HepG2 (cell line): ENCODE data around the gene ACAA2. TPM values are rescaled to one million over a fixed set of nuclear protein-coding genes. Genes with fewer than 3 reads are reported as not detected.

Source experiments
- ATAC-seq: fragments of 200-7000 bp; cut with Tn5 transposase; 3 replicates; pipeline ENCODE4 v1.9.1; 2020; ENCODE audit warnings: mild to moderate bottlenecking, moderate library complexity
- BruUV-seq: library from RNA; stranded (reverse); fragments of 400-500 nt; replicated peaks from 2 replicates; lab custom pipeline; 2021; lab: Mats Ljungman, UMichigan
- CTCF ChIA-PET: fragments of 300-600 bp; formaldehyde crosslinking; extraction: SDS; loops from one replicate; lab custom pipeline; 2021; ENCODE audit warnings: low total read pairs, inconsistent platforms, low intra/inter-chr PET ratio; lab: Yijun Ruan, JAX
- POLR2A ChIA-PET: fragments of 350-600 bp; sonication (Branson Sonifier 250); formaldehyde crosslinking; loops from one replicate; lab custom pipeline; 2020; ENCODE audit warnings: antibody characterized with exemption, inconsistent platforms; lab: Yijun Ruan, JAX
- DNase-seq: peaks from one replicate; pipeline ENCODE4 v3.0.0-alpha.2; 2015; ENCODE audit warnings: low spot score
- FAIRE-seq: peaks from 3 replicates; lab custom pipeline; 2011; peaks lifted over from hg19 to GRCh38; lab: Jason Lieb, UNC
- H2AFZ ChIP-seq: one replicate; pipeline ENCODE4 v1.6.1; 2011; ENCODE audit warnings: low read length, inconsistent platforms
- H3K27ac ChIP-seq: fragments of 300-600 bp; 3 replicates; pipeline ENCODE4 v1.8.0; 2011; ENCODE audit warnings: mixed run types, mild to moderate bottlenecking, mixed read lengths, low read length, inconsistent platforms; ENCODE audit not compliant: insufficient read depth; ENCODE audit errors: extremely low read length
- H3K27me3 ChIP-seq, 2 experiments: fragments of 200-600 bp in 1 of 2; 2 replicates in 1 of 2; 3 replicates in 1 of 2; pipeline versions ENCODE4 v1.6.0 to v1.8.0; 2011; ENCODE audit warnings: low read length in 2 of 2, mild to moderate bottlenecking in 2 of 2, moderate library complexity in 2 of 2, inconsistent platforms in 1 of 2; ENCODE audit not compliant: insufficient read depth in 2 of 2, control insufficient read depth in 1 of 2
- H3K36me3 ChIP-seq, 2 experiments: fragments of 200-600 bp in 1 of 2; replicated peaks in 1 of 2; 2 replicates in 1 of 2; 3 replicates in 1 of 2; pipeline versions ENCODE4 v1.5.1 to v1.8.0; 2011; ENCODE audit warnings: low read length in 2 of 2, inconsistent platforms in 1 of 2; ENCODE audit not compliant: insufficient read depth in 2 of 2, control insufficient read depth in 1 of 2
- H3K4me1 ChIP-seq: 2 replicates; pipeline ENCODE4 v1.5.1; 2012; ENCODE audit warnings: low read length, inconsistent platforms; ENCODE audit not compliant: insufficient read depth
- H3K4me2 ChIP-seq: 2 replicates; pipeline ENCODE4 v1.6.0; 2011; ENCODE audit warnings: low read depth, low read length, inconsistent platforms
- H3K4me3 ChIP-seq, 3 experiments: fragments of 200-600 bp in 1 of 3; sonication (generic), shearing (Covaris generic) in 1 of 3; replicated peaks in 1 of 3; 2 replicates each; pipeline ENCODE4 v1.5.1; 2011 to 2016; ENCODE audit warnings: low read length in 3 of 3, inconsistent platforms in 2 of 3, low read depth in 2 of 3, mild to moderate bottlenecking in 2 of 3, control low read depth in 1 of 3, mixed read lengths in 1 of 3; ENCODE audit not compliant: insufficient read depth in 1 of 3
- H3K79me2 ChIP-seq: one replicate; pipeline ENCODE4 v1.6.1; 2011; ENCODE audit warnings: low read length, inconsistent platforms; ENCODE audit not compliant: insufficient read depth
- H3K9ac ChIP-seq: 2 replicates; pipeline ENCODE4 v1.6.0; 2011; ENCODE audit warnings: mild to moderate bottlenecking, low read depth, low read length, inconsistent platforms; ENCODE audit not compliant: insufficient read depth
- H3K9me3 ChIP-seq: 2 replicates; pipeline ENCODE4 v1.5.1; 2012; ENCODE audit warnings: mild to moderate bottlenecking, low read length
- H4K20me1 ChIP-seq: 2 replicates; pipeline ENCODE4 v1.6.0; 2011; ENCODE audit warnings: inconsistent platforms, mild to moderate bottlenecking, low read length, moderate library complexity; ENCODE audit not compliant: insufficient read depth
- FOXJ3 ChIP-seq: sonication (generic); formaldehyde crosslinking; IDR thresholded peaks from 2 replicates; pipeline ENCODE4 v1.4.0; 2020; ENCODE audit warnings: missing genetic modification reagents, mild to moderate bottlenecking, borderline replicate concordance
- FUBP1 ChIP-seq: sonication (generic); formaldehyde crosslinking; IDR thresholded peaks from 2 replicates; pipeline ENCODE4 v1.5.1; 2020; ENCODE audit warnings: missing genetic modification reagents, mild to moderate bottlenecking, borderline replicate concordance
- GTF3A ChIP-seq: sonication (generic); formaldehyde crosslinking; conservative IDR thresholded peaks from 2 replicates; pipeline ENCODE4 v1.4.0; 2020; ENCODE audit warnings: mild to moderate bottlenecking, missing genetic modification reagents
- HDAC1 ChIP-seq: sonication (generic); formaldehyde crosslinking; IDR thresholded peaks from 2 replicates; pipeline ENCODE4 v1.5.1; 2020; ENCODE audit warnings: mild to moderate bottlenecking, missing genetic modification reagents
- KLF11 ChIP-seq: IDR thresholded peaks from 2 replicates; pipeline ENCODE4 v1.6.1; 2016; ENCODE audit warnings: missing compliant biosample characterization
- KLF9 ChIP-seq: IDR thresholded peaks from 2 replicates; pipeline ENCODE4 v1.6.1; 2016; ENCODE audit warnings: low read depth
- MAFK ChIP-seq, 2 experiments: IDR thresholded peaks in 1 of 2; conservative IDR thresholded peaks in 1 of 2; 2 replicates each; pipeline ENCODE4 v1.6.1; 2011; ENCODE audit warnings: improper control_type of control experiment in 2 of 2, low read length in 2 of 2
- NPAS2 ChIP-seq: sonication (generic); formaldehyde crosslinking; IDR thresholded peaks from 2 replicates; pipeline ENCODE4 v1.8.0; 2022; ENCODE audit warnings: mild to moderate bottlenecking, missing genetic modification reagents, borderline replicate concordance
- STAG1 ChIP-seq: sonication (generic); formaldehyde crosslinking; IDR thresholded peaks from 2 replicates; pipeline ENCODE4 v1.4.0; 2020; ENCODE audit warnings: missing genetic modification reagents
- XRCC5 ChIP-seq: fragments of 200-400 bp; formaldehyde crosslinking; optimal IDR thresholded peaks from 2 replicates; pipeline ENCODE3; 2017; ENCODE audit warnings: mild to moderate bottlenecking, low read length
- ZNF280B ChIP-seq: sonication (generic); formaldehyde crosslinking; IDR thresholded peaks from 2 replicates; pipeline ENCODE4 v1.5.0; 2020; ENCODE audit warnings: missing genetic modification reagents, mild to moderate bottlenecking, borderline replicate concordance
- ZNF383 ChIP-seq: sonication (generic); formaldehyde crosslinking; IDR thresholded peaks from 2 replicates; pipeline ENCODE4 v1.4.0; 2020; ENCODE audit warnings: missing genetic modification reagents, mild to moderate bottlenecking, borderline replicate concordance
- ZNF777 ChIP-seq: sonication (generic); formaldehyde crosslinking; IDR thresholded peaks from 2 replicates; pipeline ENCODE4 v1.4.0; 2020; ENCODE audit warnings: missing genetic modification reagents
- WGBS: methylation state at CpG from one replicate; pipeline ENCODE4 v1.1.6; 2017; ENCODE audit warnings: low lambda C conversion rate; 5-methylcytosine and 5-hydroxymethylcytosine counted together
- in situ Hi-C: cut with HindIII; loops from 2 replicates; pipeline ENCODE4 v1.10.0; 2017; ENCODE audit warnings: low pct_unique_long_range_greater_than_20kb; ENCODE audit not compliant: extremely low pct_ligation_motif_present
- intact Hi-C: fragments of 100-400 bp; cut with micrococcal nuclease; formaldehyde crosslinking; loops from one replicate; pipeline ENCODE4 v1.10.0; 2022; ENCODE audit not compliant: unreplicated experiment
- polyA plus RNA-seq, 8 experiments: library from polyadenylated mRNA; depleted of rRNA in 3 of 8; stranded (reverse) in 7 of 8; unstranded in 1 of 8; fragments of >200 nt; fragmentation: Illumina TruSeq in 4 of 8; extraction: Trizol in 4 of 8; gene quantifications; 2 replicates each; pipeline versions ENCODE4 v1.2.1 to v1.2.3, GENCODE V29; 2011 to 2016; ENCODE audit warnings: low read depth in 4 of 8, missing spikeins in 1 of 8, mixed read lengths in 1 of 8; ENCODE audit not compliant: insufficient read depth in 1 of 8
- total RNA-seq, 5 experiments: library from RNA; depleted of rRNA; stranded (reverse); fragments of >200 nt; fragmentation: Illumina TruSeq; extraction: Trizol; gene quantifications; 2 replicates each; pipeline ENCODE4 v1.2.3, GENCODE V29; 2016; ENCODE audit warnings: low read depth in 1 of 5

ACAA2 gene
- total and polyA plus RNA-seq, 2 of the 13 experiments (the other 11 are each of a cell fraction or from before 2014, with no cell fraction given): 51.6 to 182 TPM

- ChIA-PET CTCF (no interaction called here), POLR2A (no interaction called here)
Measured at GRCh38 chr18:49843778-49844625, 30.7 kb upstream of the ACAA2 start.

DNA sequence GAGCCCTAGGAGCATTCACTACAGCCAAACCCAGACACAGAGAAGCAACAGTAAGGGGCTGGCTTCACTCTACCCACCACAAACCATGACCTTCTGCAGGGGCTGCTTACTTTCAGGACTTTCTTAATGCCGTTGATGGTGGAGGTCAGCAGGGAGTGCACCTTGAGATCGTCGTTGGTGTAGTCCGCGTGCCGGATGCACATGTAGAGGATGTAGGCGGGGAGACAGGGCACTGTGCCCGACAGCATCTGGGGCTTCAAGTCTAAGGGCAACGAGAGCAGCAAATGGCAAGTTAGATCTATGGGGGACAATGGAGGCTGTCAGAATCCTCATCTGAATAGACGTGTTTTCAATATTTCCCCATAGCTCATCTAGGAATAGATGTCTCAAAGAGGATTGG lies 29.8 kb upstream of the ACAA2 start:
- no peak for FAIRE-seq
- Histone ChIP-seq H3K79me2 (no peaks in the 10 kb centered on the region), H3K36me3 (peaks cover 12 to 23% of the 10 kb centered on the region in 2 experiments), H3K4me3 (no peak overlapping the region), H3K27me3 (no peaks in the 10 kb centered on the region), H3K9me3 (no peaks in the 10 kb centered on the region), H3K9ac (no peak overlapping the region), H4K20me1 (no peaks in the 10 kb centered on the region), H3K27ac (no peak overlapping the region), H2AFZ (no peak overlapping the region), H3K4me1 (peaks cover 17% of the 10 kb centered on the region), H3K4me2 (no peak overlapping the region)
- WGBS: 100% methylated on average over 9 of the region's 10 CpGs
- no peak for ATAC-seq
- DNase-seq: no peak
- intact Hi-C loops (no loop called here), in situ Hi-C loops (no loop called here)
- no TSS peak for BruUV-seq
- ChIA-PET CTCF (no interaction called here), POLR2A (no interaction called here)
- no peak for TF ChIP-seq FUBP1 (CRISPR knock-in tag)
- TF ChIP-seq ZNF280B (CRISPR knock-in tag): no peak
- no peak for TF ChIP-seq KLF11
- TF ChIP-seq HDAC1: no peak
- TF ChIP-seq FOXJ3 (CRISPR knock-in tag): no peak
- TF ChIP-seq GTF3A (CRISPR knock-in tag): no peak
- no peak for TF ChIP-seq ZNF383
- TF ChIP-seq ZNF777: no peak
- TF ChIP-seq NPAS2 (CRISPR knock-in tag): no peak
- TF ChIP-seq KLF9: no peak

More at GRCh38 chr18:49843778-49844625, 30.7 kb upstream of the ACAA2 start:
- intact Hi-C loops (no loop called here), in situ Hi-C loops (no loop called here)
- no peaks in the 10 kb centered on the region for H3K79me2 ChIP-seq
- H3K4me2 ChIP-seq: no peak overlapping the region
- peaks cover 13 to 32% of the 10 kb centered on the region in 2 experiments for H3K36me3 ChIP-seq
- no peak overlapping the region for H2AFZ ChIP-seq
- ATAC-seq: peak; percentile 26; the same call in 1 of the 3 replicates
- no peaks in the 10 kb centered on the region for H3K27me3 ChIP-seq
- FAIRE-seq: no peak
- no peak overlapping the region for H3K27ac ChIP-seq
- H3K4me1 ChIP-seq: peaks cover 8% of the 10 kb centered on the region
- TF ChIP-seq MAFK (conservative IDR thresholded peaks at IDR 0.05 in 1 of 2, IDR thresholded peaks at IDR 0.05 in 1 of 2; ENCODE audit: low read length in 2 of 2) (peak; percentile 28 to 39), STAG1 (CRISPR knock-in tag) (peak; percentile 11; the same call in 1 of the 2 replicates), XRCC5 (no peak)
- no peak overlapping the region for H3K9ac ChIP-seq
- BruUV-seq: no TSS peak
- H4K20me1 ChIP-seq: no peaks in the 10 kb centered on the region
- DNase-seq: no peak
- 88% methylated on average over 5 of the region's 6 CpGs for WGBS
- H3K4me3 ChIP-seq: no peak overlapping the region
- H3K9me3 ChIP-seq: no peaks in the 10 kb centered on the region
